Left forelimb (tissue), 1 donor: ENCODE results near the gene ANKRD30B.
"Not testable (repeated sequence)": the region's sequence is repeated elsewhere in the genome, so short reads cannot be mapped to it uniquely, and the experiment has no call there.

Experiments
- DNase-seq: peaks from one replicate; pipeline ENCODE4 v3.0.0-alpha.2; 2018; ENCODE audit warnings: low spot score

Gene ANKRD30B, protein sequence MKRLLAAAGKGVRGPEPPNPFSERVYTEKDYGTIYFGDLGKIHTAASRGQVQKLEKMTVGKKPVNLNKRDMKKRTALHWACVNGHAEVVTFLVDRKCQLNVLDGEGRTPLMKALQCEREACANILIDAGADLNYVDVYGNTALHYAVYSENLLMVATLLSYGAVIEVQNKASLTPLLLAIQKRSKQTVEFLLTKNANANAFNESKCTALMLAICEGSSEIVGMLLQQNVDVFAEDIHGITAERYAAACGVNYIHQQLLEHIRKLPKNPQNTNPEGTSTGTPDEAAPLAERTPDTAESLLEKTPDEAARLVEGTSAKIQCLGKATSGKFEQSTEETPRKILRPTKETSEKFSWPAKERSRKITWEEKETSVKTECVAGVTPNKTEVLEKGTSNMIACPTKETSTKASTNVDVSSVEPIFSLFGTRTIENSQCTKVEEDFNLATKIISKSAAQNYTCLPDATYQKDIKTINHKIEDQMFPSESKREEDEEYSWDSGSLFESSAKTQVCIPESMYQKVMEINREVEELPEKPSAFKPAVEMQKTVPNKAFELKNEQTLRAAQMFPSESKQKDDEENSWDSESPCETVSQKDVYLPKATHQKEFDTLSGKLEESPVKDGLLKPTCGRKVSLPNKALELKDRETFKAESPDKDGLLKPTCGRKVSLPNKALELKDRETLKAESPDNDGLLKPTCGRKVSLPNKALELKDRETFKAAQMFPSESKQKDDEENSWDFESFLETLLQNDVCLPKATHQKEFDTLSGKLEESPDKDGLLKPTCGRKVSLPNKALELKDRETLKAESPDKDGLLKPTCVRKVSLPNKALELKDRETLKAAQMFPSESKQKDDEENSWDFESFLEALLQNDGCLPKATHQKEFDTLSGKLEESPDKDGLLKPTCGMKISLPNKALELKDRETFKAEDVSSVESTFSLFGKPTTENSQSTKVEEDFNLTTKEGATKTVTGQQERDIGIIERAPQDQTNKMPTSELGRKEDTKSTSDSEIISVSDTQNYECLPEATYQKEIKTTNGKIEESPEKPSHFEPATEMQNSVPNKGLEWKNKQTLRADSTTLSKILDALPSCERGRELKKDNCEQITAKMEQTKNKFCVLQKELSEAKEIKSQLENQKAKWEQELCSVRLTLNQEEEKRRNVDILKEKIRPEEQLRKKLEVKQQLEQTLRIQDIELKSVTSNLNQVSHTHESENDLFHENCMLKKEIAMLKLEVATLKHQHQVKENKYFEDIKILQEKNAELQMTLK (N-terminal part only)

DNA sequence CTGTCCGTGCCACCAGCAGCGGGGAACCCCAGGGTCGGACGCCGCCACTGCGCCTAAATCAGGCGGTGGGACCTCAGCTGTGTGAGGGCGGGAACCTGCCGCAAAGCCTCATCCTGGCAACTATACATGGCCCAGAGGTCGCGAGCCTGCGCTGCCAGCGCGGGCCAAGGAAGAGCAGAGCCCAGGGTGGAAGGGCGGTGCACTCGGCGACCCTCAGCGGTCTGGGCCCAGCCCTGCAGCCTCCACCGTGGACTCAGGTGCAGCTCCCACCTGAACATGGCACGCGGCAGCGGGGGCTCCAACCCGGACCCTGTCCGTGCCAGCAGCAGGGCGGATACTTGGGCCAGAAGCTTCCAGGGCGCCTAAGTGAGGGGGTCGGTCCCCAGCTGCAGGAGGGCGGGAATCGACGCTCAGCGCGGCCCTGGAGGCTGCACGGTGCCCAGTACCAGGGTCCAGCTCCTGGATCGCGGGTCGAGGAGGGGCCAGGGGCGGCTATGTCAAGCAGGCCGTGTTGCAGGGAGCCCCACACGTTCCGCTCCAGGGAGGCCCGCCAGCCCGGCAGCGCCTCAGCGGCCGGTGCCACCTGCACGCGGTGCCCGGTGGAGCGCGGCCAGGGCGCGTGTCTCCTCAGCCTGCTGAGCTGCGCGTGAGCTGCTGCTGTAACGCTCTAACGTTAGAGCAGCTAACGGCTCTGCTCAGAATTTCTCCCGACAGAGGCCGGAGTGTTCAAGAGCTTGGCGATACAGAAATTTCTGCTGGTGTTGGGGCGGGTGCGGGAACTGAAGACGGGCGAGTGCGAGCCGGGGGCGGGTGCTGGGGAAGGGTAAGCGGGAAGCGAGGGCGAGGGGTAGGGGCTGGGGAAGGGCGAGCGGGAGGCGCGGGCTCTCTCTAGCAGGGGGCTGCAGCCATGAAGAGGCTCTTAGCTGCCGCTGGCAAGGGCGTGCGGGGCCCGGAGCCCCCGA is at the start of gene ANKRD30B:
TSS of gene ANKRD30B (plus strand) at position 660 of the 962 bp plus-strand sequence. CDS start at position 908, 248 bp downstream.
- no peak for DNase-seq

DNA sequence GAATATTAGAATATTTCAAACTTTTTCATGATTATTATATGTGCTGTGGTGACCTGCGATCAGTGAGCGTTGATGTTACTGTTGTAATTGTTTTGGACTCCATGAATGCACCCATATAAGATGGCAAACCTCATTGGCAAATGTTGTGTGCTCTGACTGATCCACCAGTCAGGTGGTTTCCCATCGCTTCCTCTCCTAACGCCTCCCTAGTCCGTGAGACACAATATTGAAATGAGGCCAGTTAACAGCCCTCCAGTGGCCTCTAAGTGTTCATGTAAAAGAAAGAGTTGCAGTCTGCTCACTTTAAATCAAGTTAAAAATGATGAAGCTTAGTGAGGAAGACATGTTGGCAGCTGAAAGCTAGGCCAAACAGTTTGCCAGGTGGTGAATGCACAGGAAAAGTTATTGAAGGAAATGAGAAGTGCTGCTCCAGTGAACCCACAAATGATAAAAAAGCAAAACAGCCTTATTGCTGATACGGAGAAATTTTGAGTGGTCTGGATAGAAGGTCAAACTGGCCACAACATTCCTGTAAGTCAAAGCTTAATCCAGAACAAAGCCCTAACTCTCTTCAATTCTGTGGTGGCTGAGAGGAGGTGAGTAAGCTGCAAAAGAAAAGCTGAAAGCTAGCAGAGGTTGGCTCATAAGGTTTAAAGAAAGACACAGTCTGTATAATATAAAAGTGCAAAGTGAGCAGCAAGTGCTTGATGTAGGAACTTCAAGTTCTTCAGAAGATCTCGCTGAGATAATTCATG is 46.5 kb upstream of the ANKRD30B start:
- DNase-seq = not testable (repeated sequence)

DNA sequence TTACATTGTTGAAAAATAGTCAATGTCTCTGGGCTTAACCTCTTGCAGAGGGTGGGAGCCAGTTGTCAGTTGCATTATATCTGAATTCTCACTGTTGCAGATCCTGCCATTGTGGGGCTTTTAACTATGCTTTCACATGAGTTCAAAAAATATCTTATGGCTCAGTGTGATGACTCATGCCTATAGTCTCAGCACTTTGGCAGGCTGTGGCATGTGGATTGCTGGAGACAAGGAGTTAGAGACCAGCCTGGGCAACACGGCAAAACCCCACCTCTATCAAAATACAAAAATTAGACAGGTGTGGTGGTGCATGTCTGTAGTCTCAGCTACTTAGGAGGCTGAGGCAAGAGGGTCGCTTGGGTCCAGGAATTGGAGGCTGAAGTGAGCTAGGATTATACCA is 38.2 kb upstream of the ANKRD30B start:
- DNase-seq = not testable (repeated sequence)

DNA sequence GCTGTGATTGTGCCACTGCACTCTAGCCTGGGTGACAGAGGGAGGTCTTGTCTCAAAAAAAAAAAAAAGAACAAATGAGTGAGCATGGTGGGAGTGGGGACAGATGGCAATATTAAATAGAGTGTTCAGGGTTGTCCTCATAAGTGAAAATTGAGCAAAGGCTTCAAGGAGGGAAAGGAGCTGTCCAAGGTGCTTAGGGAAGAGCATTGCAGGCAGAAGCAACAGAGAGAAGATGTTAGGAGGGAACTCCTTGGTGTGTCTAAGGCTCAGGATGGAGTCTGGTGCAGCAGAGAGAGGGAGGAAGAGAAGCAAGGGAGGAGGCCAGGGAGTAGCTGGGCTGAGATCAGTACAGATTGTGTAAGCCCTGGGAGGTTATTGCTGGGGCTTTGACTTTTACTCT is 26.4 kb upstream of the ANKRD30B start:
- not testable (repeated sequence) for DNase-seq

DNA sequence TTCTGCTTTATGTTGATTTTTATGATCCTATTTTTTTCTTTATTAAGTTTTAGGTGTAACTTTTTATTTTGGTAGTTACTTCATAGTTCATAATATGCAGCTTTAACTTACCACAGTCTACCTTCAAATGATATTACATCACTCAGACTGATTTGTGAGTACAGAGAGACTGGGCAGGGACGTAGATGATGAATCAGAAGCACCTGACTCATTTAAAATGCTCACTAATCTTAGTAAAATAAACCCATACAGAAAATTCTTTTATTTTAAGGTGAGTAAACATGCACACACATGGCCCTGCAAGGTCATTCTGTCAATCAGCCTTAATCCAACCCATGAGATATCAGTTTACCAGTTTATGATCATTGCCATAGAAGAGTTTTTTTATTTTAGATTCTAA is 8.9 kb upstream of the ANKRD30B start:
- not testable (repeated sequence) for DNase-seq

DNA sequence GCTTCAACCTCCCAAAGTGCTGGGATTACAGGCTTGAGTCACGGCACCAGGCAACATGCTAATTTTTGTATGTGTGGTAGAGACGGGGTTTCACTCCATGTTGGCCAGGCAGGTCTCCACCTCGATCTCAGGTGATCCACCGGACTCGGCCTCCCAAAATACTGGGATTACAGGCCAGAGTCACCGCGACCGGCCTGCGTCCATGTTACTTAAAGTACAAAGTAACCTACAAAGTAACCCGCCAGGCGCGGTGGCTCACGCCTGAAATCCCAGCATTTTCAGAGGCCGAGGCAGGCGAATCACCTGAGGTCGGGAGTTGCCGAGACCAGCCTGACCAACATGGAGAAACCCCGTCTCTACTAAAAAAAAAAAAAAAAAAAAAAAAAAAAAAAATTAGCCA is 1.1 kb upstream of the ANKRD30B start:
- DNase-seq = no peak

DNA sequence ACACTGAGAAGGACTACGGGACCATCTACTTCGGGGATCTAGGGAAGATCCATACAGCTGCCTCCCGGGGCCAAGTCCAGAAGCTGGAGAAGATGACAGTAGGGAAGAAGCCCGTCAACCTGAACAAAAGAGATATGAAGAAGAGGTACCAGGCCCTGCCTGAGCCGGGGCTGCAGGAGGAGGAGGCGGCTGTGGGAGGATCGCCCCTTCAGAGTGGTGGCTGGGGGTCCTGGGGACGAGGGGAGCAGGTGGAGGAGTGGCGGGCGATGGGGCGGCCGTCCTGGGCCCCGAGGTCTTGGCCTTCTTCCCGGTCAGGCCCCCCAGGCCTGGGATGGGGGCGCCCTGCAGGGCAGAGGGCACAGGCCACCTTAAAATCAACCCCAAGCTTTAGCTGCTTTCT is 524 bp downstream of the ANKRD30B start:
- DNase-seq = no peak

DNA sequence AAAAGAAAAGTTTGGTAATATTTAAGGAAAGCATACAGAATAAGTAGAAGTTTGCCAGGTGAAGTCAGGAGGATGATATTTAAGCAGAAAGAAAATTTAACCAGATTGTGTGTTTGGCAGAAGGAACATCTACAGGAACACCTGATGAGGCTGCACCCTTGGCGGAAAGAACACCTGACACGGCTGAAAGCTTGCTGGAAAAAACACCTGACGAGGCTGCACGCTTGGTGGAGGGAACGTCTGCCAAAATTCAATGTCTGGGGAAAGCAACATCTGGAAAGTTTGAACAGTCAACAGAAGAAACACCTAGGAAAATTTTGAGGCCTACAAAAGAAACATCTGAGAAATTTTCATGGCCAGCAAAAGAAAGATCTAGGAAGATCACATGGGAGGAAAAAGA is 15.6 kb downstream of the ANKRD30B start:
- DNase-seq = not testable (repeated sequence)

- DNase-seq = no peak
Measured at GRCh38 chr18:14767474-14767873, 19.5 kb downstream of the ANKRD30B start.

- no peak for DNase-seq
Measured at GRCh38 chr18:14768241-14768640, 20.3 kb downstream of the ANKRD30B start.

DNA sequence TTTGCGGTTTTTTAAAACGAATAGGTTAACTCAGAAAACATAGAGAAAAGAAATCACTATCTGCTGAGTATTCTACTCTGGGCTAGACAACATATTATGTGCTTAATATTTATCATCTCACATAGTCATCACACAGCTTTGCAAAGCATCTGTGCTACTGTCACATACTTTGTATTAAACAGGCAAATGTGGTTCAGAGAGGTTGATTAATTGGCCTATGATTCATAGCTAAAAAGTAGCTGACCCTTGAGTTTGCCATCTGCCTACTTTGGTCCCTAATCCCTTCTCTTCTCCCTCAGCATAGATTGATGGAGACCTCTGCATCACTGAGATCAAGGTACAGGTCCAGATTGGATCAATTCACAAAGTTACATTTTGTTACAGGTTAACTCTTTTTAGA is 21.4 kb downstream of the ANKRD30B start:
- no peak for DNase-seq

GRCh38 chr18:14776801-14777200 is 28.8 kb downstream of the ANKRD30B start:
- DNase-seq = no peak

DNA sequence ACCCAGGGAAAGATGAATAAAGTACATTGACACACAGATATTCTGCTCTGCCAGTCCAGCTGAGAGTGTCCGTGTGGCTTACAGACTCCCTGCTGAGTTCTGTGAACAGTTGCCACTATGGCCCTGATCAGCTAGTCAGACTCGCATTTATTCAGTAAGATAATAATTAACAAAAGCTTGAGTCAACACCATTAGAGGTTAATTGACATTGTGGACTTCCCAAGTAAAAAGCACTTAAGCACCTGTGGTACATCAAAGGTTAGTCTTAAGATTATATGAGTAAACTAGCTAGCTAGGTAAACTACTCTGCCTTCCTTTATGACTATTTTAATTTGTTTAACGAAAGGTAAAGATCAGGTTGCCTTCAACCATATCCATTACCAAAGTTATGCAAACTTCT is 33.7 kb downstream of the ANKRD30B start:
- DNase-seq = no peak

DNA sequence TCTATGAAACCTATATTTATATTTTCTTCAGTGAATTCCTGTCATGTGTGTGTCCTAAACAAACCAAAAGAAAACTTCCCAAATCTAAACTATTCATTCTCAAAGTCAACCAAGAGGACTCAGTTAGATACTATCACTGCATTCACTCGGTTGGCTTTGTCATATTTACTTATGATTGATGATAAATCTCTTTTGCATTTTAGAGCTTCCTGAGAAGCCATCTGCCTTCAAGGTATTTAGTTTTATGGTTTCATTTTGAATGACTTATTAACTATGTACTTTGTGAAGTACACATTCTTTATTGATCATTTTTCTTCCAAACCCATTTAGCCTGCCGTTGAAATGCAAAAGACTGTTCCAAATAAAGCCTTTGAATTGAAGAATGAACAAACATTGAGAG is 36.2 kb downstream of the ANKRD30B start:
- DNase-seq = no peak

- DNase-seq = not testable (repeated sequence)
Measured at GRCh38 chr18:14796876-14797275, 48.9 kb downstream of the ANKRD30B start.

- not testable (repeated sequence) for DNase-seq
Measured at GRCh38 chr18:14797969-14798764, 50.2 kb downstream of the ANKRD30B start.

GRCh38 chr18:14811081-14811480 is 63.1 kb downstream of the ANKRD30B start:
- DNase-seq = not testable (repeated sequence)

- DNase-seq = not testable (repeated sequence)
Measured at GRCh38 chr18:14826972-14827632, 79.1 kb downstream of the ANKRD30B start.

GRCh38 chr18:14841607-14842006 is 93.6 kb downstream of the ANKRD30B start:
- DNase-seq = not testable (repeated sequence)
